H1 (cell line): ENCODE data around the gene NXT1.

Experiments
- BRCA1 ChIP-seq: IDR thresholded peaks from 2 replicates; pipeline ENCODE4 v1.6.1; 2012; ENCODE audit warnings: low read depth, low read length, improper control_type of control experiment
- EP300 ChIP-seq, 2 experiments: IDR thresholded peaks; 1 replicate in 1 of 2; 2 replicates in 1 of 2; pipeline ENCODE4 v1.6.1; 2011 to 2012; ENCODE audit warnings: low read depth in 2 of 2, low read length in 2 of 2, mild to moderate bottlenecking in 2 of 2, borderline replicate concordance in 1 of 2, inconsistent platforms in 1 of 2, moderate library complexity in 1 of 2
- EZH2 ChIP-seq: fragments of 200-600 bp; sonication (generic); IDR thresholded peaks from 2 replicates; pipeline ENCODE4 v1.7.1; 2012; ENCODE audit warnings: low read depth, mild to moderate bottlenecking, moderate library complexity, low read length, inconsistent platforms; ENCODE audit not compliant: severe bottlenecking
- JUND ChIP-seq: IDR thresholded peaks from 2 replicates; pipeline ENCODE4 v1.6.1; 2011; ENCODE audit warnings: mild to moderate bottlenecking, improper control_type of control experiment, low read length
- KDM1A ChIP-seq: fragments of 200-600, 300-600 bp; sonication (generic); IDR thresholded peaks from 2 replicates; pipeline ENCODE4 v1.7.1; 2016; ENCODE audit warnings: mild to moderate bottlenecking, low read length, borderline replicate concordance
- POLR2A ChIP-seq, 2 experiments: IDR thresholded peaks; 1 replicate in 1 of 2; 2 replicates in 1 of 2; pipeline ENCODE4 v1.6.1; 2011; ENCODE audit warnings: low read depth in 2 of 2, low read length in 2 of 2, mild to moderate bottlenecking in 2 of 2; ENCODE audit errors: control extremely low read depth in 1 of 2
- POLR2AphosphoS5 ChIP-seq: IDR thresholded peaks from 2 replicates; pipeline ENCODE4 v1.6.1; 2011; ENCODE audit warnings: low read depth, low read length
- SP1 ChIP-seq: IDR thresholded peaks from 2 replicates; pipeline ENCODE4 v1.6.1; 2011; ENCODE audit warnings: low read depth, low read length
- SRF ChIP-seq: IDR thresholded peaks from 2 replicates; pipeline ENCODE4 v1.6.1; 2011; ENCODE audit warnings: mild to moderate bottlenecking, low read depth, low read length, moderate library complexity
- TAF1 ChIP-seq: IDR thresholded peaks from 2 replicates; pipeline ENCODE4 v1.6.1; 2011; ENCODE audit warnings: mild to moderate bottlenecking, low read depth, low read length
- YY1 ChIP-seq: IDR thresholded peaks from 2 replicates; pipeline ENCODE4 v1.6.1; 2011; ENCODE audit warnings: low read depth, mild to moderate bottlenecking, low read length
- TF ChIP-seq, protein P1 (sequence below), 3 experiments: IDR thresholded peaks; 1 replicate in 2 of 3; 2 replicates in 1 of 3; pipeline versions ENCODE4 v1.5.1 to v1.6.1; 2011; ENCODE audit warnings: low read length in 3 of 3, mild to moderate bottlenecking in 3 of 3, inconsistent platforms in 2 of 3, low read depth in 1 of 3, moderate library complexity in 1 of 3; ENCODE audit not compliant: insufficient read depth in 1 of 3; ENCODE audit errors: control extremely low read depth in 1 of 3
- TF ChIP-seq, protein P2 (sequence below): IDR thresholded peaks from 2 replicates; pipeline ENCODE4 v1.6.1; 2012; ENCODE audit warnings: low read length, inconsistent platforms
- TF ChIP-seq, protein P3 (sequence below): IDR thresholded peaks from 2 replicates; pipeline ENCODE4 v1.6.1; 2011; ENCODE audit warnings: low read depth, mild to moderate bottlenecking, low read length; ENCODE audit not compliant: insufficient read depth

DNA sequence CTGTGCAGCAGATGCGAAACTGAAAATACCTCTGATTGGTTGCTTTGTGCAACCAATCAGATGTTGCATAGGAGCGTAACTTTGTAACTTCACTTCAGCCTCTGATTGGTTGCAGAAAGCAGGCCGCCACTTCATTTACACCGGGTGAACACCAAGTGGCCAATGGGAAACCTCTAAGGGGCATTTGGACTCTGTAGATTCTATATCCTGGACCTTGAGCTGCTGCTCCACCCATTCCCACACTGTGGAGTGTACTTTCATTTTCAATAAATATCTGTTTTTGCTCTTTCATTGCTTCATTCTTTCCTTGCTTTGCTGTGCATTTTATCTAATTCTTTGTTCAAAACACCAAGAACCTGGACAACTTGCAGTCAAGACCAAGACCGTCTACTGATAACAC is 14.1 kb upstream of the NXT1 start:
- TF ChIP-seq JUND, result no peak
- TF ChIP-seq, protein P1, sequence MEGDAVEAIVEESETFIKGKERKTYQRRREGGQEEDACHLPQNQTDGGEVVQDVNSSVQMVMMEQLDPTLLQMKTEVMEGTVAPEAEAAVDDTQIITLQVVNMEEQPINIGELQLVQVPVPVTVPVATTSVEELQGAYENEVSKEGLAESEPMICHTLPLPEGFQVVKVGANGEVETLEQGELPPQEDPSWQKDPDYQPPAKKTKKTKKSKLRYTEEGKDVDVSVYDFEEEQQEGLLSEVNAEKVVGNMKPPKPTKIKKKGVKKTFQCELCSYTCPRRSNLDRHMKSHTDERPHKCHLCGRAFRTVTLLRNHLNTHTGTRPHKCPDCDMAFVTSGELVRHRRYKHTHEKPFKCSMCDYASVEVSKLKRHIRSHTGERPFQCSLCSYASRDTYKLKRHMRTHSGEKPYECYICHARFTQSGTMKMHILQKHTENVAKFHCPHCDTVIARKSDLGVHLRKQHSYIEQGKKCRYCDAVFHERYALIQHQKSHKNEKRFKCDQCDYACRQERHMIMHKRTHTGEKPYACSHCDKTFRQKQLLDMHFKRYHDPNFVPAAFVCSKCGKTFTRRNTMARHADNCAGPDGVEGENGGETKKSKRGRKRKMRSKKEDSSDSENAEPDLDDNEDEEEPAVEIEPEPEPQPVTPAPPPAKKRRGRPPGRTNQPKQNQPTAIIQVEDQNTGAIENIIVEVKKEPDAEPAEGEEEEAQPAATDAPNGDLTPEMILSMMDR (IDR thresholded peaks at IDR 0.05; ENCODE audit: control extremely low read depth in 1 of 3, insufficient read depth in 1 of 3, low read depth in 1 of 3, low read length in 3 of 3), result no peak
- TF ChIP-seq YY1, result no peak
- TF ChIP-seq SP1, result no peak
- TF ChIP-seq KDM1A, result no peak
- no peak for TF ChIP-seq EZH2
- TF ChIP-seq SRF, result no peak
- TF ChIP-seq POLR2A (IDR thresholded peaks at IDR 0.05; ENCODE audit: control extremely low read depth in 1 of 2, low read depth in 2 of 2, low read length in 2 of 2), result no peak
- no peak for TF ChIP-seq POLR2AphosphoS5
- no peak for TF ChIP-seq EP300 (IDR thresholded peaks at IDR 0.05; ENCODE audit: borderline replicate concordance in 1 of 2, low read depth in 2 of 2, low read length in 2 of 2)
- TF ChIP-seq, protein P2, sequence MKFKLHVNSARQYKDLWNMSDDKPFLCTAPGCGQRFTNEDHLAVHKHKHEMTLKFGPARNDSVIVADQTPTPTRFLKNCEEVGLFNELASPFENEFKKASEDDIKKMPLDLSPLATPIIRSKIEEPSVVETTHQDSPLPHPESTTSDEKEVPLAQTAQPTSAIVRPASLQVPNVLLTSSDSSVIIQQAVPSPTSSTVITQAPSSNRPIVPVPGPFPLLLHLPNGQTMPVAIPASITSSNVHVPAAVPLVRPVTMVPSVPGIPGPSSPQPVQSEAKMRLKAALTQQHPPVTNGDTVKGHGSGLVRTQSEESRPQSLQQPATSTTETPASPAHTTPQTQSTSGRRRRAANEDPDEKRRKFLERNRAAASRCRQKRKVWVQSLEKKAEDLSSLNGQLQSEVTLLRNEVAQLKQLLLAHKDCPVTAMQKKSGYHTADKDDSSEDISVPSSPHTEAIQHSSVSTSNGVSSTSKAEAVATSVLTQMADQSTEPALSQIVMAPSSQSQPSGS, result no peak
- TF ChIP-seq TAF1, result no peak
- TF ChIP-seq, protein P3, sequence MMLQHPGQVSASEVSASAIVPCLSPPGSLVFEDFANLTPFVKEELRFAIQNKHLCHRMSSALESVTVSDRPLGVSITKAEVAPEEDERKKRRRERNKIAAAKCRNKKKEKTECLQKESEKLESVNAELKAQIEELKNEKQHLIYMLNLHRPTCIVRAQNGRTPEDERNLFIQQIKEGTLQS, result no peak
- no peak for TF ChIP-seq BRCA1
